Measurements from ENCODE around the gene MICB. TPM values are rescaled to one million over a fixed set of nuclear protein-coding genes. Genes with fewer than 3 reads are reported as not detected.

MICB gene
- total and polyA plus RNA-seq, 9 of the 15 experiments (the other 6 are each of a cell fraction or from before 2014, with no cell fraction given), result 13.3 to 34.5 (median 19.8) TPM

- TF ChIP-seq, protein P1, sequence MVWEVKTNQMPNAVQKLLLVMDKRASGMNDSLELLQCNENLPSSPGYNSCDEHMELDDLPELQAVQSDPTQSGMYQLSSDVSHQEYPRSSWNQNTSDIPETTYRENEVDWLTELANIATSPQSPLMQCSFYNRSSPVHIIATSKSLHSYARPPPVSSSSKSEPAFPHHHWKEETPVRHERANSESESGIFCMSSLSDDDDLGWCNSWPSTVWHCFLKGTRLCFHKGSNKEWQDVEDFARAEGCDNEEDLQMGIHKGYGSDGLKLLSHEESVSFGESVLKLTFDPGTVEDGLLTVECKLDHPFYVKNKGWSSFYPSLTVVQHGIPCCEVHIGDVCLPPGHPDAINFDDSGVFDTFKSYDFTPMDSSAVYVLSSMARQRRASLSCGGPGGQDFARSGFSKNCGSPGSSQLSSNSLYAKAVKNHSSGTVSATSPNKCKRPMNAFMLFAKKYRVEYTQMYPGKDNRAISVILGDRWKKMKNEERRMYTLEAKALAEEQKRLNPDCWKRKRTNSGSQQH (CRISPR knock-in tag; IDR thresholded peaks at IDR 0.05), result peak; percentile 95
- TF ChIP-seq MAFG (tag; conservative IDR thresholded peaks at IDR 0.05), result no peak
- TF ChIP-seq E4F1 (CRISPR knock-in tag; IDR thresholded peaks at IDR 0.05; ENCODE audit: borderline replicate concordance), result peak; percentile 6; the same call in 1 of the 2 replicates
- TF ChIP-seq ZNF274 (IDR thresholded peaks at IDR 0.05; ENCODE audit: borderline replicate concordance, low read depth, low read length), result no peak
- TF ChIP-seq TAF1 (IDR thresholded peaks at IDR 0.05; ENCODE audit: control insufficient read depth, extremely low read depth, insufficient read depth, low read length, severe bottlenecking), result peak; percentile 99
- no peak for TF ChIP-seq CEBPG (CRISPR knock-in tag; IDR thresholded peaks at IDR 0.05)
- no peak for TF ChIP-seq CEBPG (tag; conservative IDR thresholded peaks at IDR 0.05 in 1 of 2, IDR thresholded peaks at IDR 0.05 in 1 of 2)
- peak; percentile 77; the same call in 1 of the 2 replicates for TF ChIP-seq ZBTB17 (CRISPR knock-in tag; IDR thresholded peaks at IDR 0.05)
- TF ChIP-seq ZC3H4 (CRISPR knock-in tag; IDR thresholded peaks at IDR 0.05; ENCODE audit: borderline replicate concordance), result no peak
- TF ChIP-seq, protein P2, sequence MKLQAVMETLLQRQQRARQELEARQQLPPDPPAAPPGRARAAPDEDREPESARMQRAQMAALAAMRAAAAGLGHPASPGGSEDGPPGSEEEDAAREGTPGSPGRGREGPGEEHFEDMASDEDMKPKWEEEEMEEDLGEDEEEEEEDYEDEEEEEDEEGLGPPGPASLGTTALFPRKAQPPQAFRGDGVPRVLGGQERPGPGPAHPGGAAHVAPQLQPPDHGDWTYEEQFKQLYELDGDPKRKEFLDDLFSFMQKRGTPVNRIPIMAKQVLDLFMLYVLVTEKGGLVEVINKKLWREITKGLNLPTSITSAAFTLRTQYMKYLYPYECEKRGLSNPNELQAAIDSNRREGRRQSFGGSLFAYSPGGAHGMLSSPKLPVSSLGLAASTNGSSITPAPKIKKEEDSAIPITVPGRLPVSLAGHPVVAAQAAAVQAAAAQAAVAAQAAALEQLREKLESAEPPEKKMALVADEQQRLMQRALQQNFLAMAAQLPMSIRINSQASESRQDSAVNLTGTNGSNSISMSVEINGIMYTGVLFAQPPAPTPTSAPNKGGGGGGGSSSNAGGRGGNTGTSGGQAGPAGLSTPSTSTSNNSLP (IDR thresholded peaks at IDR 0.05; ENCODE audit: borderline replicate concordance, low read depth, low read length), result no peak
- no peak for TF ChIP-seq RHOXF2B (CRISPR knock-in tag; conservative IDR thresholded peaks at IDR 0.05)
- TF ChIP-seq ATF7 (IDR thresholded peaks at IDR 0.05), result peak; percentile 72
- TF ChIP-seq HNRNPH1 (optimal IDR thresholded peaks at IDR 0.05; ENCODE audit: low read depth, low read length), result no peak
- peak; percentile 98 for TF ChIP-seq ETV1 (tag; conservative IDR thresholded peaks at IDR 0.05; ENCODE audit: low read depth)
- TF ChIP-seq STAT6 (CRISPR knock-in tag; IDR thresholded peaks at IDR 0.05), result peak; percentile 94; the same call in 1 of the 2 replicates
- TF ChIP-seq ZNF224 (CRISPR knock-in tag; IDR thresholded peaks at IDR 0.05), result no peak
- no peak for TF ChIP-seq CREBBP (IDR thresholded peaks at IDR 0.05; ENCODE audit: low read depth, low read length)
Observed at GRCh38 chr6:31541658-31542521, 43.9 kb downstream of the MICB start, which contains the start of gene DDX39B (continued).

Data from K562 (cell line).